ENCODE measurements around the gene ELAVL2.

ELAVL2 gene

GRCh38 chr9:23721466-23721865, 104.6 kb downstream of the ELAVL2 start:
- no peak for DNase-seq

- DNase-seq = no peak
Measured at GRCh38 chr9:23717505-23717904, 108.5 kb downstream of the ELAVL2 start.

GRCh38 chr9:23707249-23707648, 118.8 kb downstream of the ELAVL2 start:
- no peak for DNase-seq

GRCh38 chr9:23702311-23702922, 123.6 kb downstream of the ELAVL2 start:
- no peak for DNase-seq

- DNase-seq = no peak
Measured at GRCh38 chr9:23701291-23701690, 124.7 kb downstream of the ELAVL2 start.

GRCh38 chr9:23700359-23700758, 125.7 kb downstream of the ELAVL2 start:
- DNase-seq = no peak

- DNase-seq = no peak
Measured at GRCh38 chr9:23698161-23698560, 127.9 kb downstream of the ELAVL2 start.

GRCh38 chr9:23695572-23695971, 130.5 kb downstream of the ELAVL2 start:
- no peak for DNase-seq

- no peak for DNase-seq
Measured at GRCh38 chr9:23693374-23693773, 132.7 kb downstream of the ELAVL2 start.

GRCh38 chr9:23686896-23687295, 139.1 kb downstream of the ELAVL2 start:
- no peak for DNase-seq

- DNase-seq = no peak
Measured at GRCh38 chr9:23686257-23686656, 139.8 kb downstream of the ELAVL2 start.

- no peak for DNase-seq
Measured at GRCh38 chr9:23683611-23684061, 142.4 kb downstream of the ELAVL2 start.

- DNase-seq = no peak
Measured at GRCh38 chr9:23682891-23683431, 143.1 kb downstream of the ELAVL2 start.

GRCh38 chr9:23682352-23682751, 143.7 kb downstream of the ELAVL2 start:
- DNase-seq = no peak

- DNase-seq = no peak
Measured at GRCh38 chr9:23677446-23677845, 148.6 kb downstream of the ELAVL2 start.

- DNase-seq = peak; percentile 39
Measured at GRCh38 chr9:23674016-23674585, 151.9 kb downstream of the ELAVL2 start.

- DNase-seq = peak; percentile 15
Measured at GRCh38 chr9:23672151-23672550, 153.9 kb downstream of the ELAVL2 start.

GRCh38 chr9:23669776-23670175, 156.3 kb downstream of the ELAVL2 start:
- DNase-seq = peak; percentile 87

GRCh38 chr9:23665635-23666034, 160.4 kb downstream of the ELAVL2 start:
- DNase-seq = no peak

GRCh38 chr9:23665051-23665450, 161.0 kb downstream of the ELAVL2 start:
- no peak for DNase-seq

GRCh38 chr9:23663946-23664345, 162.1 kb downstream of the ELAVL2 start:
- no peak for DNase-seq

GRCh38 chr9:23663536-23663935, 162.5 kb downstream of the ELAVL2 start:
- no peak for DNase-seq

- no peak for DNase-seq
Measured at GRCh38 chr9:23663125-23663524, 162.9 kb downstream of the ELAVL2 start.

- DNase-seq = no peak
Measured at GRCh38 chr9:23662320-23662719, 163.7 kb downstream of the ELAVL2 start.
